Activated CD4-positive, alpha-beta memory T cell treated with anti-CD3 and anti-CD28 coated beads for 36 hours (primary cell): ENCODE data around the gene CDYL. TPM values are rescaled to one million over a fixed set of nuclear protein-coding genes. Genes with fewer than 3 reads are reported as not detected.
"Not testable (repeated sequence)": the region's sequence is repeated elsewhere in the genome, so short reads cannot be mapped to it uniquely, and the experiment has no call there.

Experiments used
- CTCF ChIA-PET: fragments of 350-600 bp; sonication (Branson Sonifier 250); formaldehyde crosslinking; loops from one replicate; lab custom pipeline; 2021; ENCODE audit warnings: antibody characterized with exemption, inconsistent platforms; lab: Charles Lee
- POLR2A ChIA-PET: fragments of 350-600 bp; sonication (Branson Sonifier 250); formaldehyde crosslinking; loops from one replicate; lab custom pipeline; 2021; ENCODE audit warnings: antibody characterized with exemption; lab: Charles Lee
- DNase-seq: peaks from one replicate; pipeline ENCODE4 v3.0.0-alpha.2; 2020
- H3K27ac Mint-ChIP-seq: one replicate; pipeline ENCODE4 v1.8.0; 2021; ENCODE audit warnings: mixed read lengths
- H3K27me3 Mint-ChIP-seq: one replicate; pipeline ENCODE4 v1.8.0; 2021; ENCODE audit warnings: mixed read lengths
- H3K36me3 Mint-ChIP-seq: one replicate; pipeline ENCODE4 v1.8.0; 2021; ENCODE audit warnings: mixed read lengths
- H3K4me1 Mint-ChIP-seq: one replicate; pipeline ENCODE4 v1.8.0; 2021; ENCODE audit warnings: low read depth, mixed read lengths
- H3K4me3 Mint-ChIP-seq: one replicate; pipeline ENCODE4 v1.8.0; 2021; ENCODE audit warnings: mild to moderate bottlenecking, mixed read lengths
- H3K9me3 Mint-ChIP-seq: one replicate; pipeline ENCODE4 v1.8.0; 2021; ENCODE audit warnings: mixed read lengths
- intact Hi-C: fragments of 100-400 bp; cut with micrococcal nuclease; formaldehyde crosslinking; loops from one replicate; pipeline ENCODE4 v1.15.1; 2023
- total RNA-seq, 2 experiments: library from RNA; stranded (reverse); gene quantifications; one replicate each; pipeline ENCODE4 v1.2.3, GENCODE V29; 2021

Gene CDYL
- total RNA-seq, 2 experiments from 2014 or later: 22.4 to 24.4 TPM

- DNase-seq: no peak
- Mint-ChIP-seq H3K27ac (no peak overlapping the region), H3K4me3 (no peak overlapping the region), H3K36me3 (peaks cover 5% of the 10 kb centered on the region), H3K9me3 (peaks cover 26% of the 10 kb centered on the region), H3K27me3 (peaks cover 5% of the 10 kb centered on the region), H3K4me1 (no peaks in the 10 kb centered on the region)
- intact Hi-C loops: no loop called here
- ChIA-PET POLR2A (no interaction called here), CTCF (no interaction called here)
Observed at GRCh38 chr6:4981761-4982160, 205.6 kb downstream of the CDYL start.

- POLR2A ChIA-PET: no interaction called here
- Mint-ChIP-seq H3K27ac (no peak overlapping the region), H3K36me3 (peaks cover 5% of the 10 kb centered on the region), H3K9me3 (peaks cover 22% of the 10 kb centered on the region), H3K27me3 (peaks cover 2% of the 10 kb centered on the region), H3K4me3 (no peak overlapping the region), H3K4me1 (no peaks in the 10 kb centered on the region)
- CTCF ChIA-PET: no interaction called here
- no peak for DNase-seq
- intact Hi-C loops: no loop called here
Observed at GRCh38 chr6:4983322-4983721, 207.1 kb downstream of the CDYL start.

GRCh38 chr6:4986999-4987398 is 210.8 kb downstream of the CDYL start:
- peaks cover 2% of the 10 kb centered on the region for H3K27me3 Mint-ChIP-seq
- H3K4me3 Mint-ChIP-seq: no peak overlapping the region
- no peaks in the 10 kb centered on the region for H3K9me3 Mint-ChIP-seq
- H3K27ac Mint-ChIP-seq: no peak overlapping the region
- H3K4me1 Mint-ChIP-seq: no peaks in the 10 kb centered on the region
- intact Hi-C loops: no loop called here
- no peak for DNase-seq
- ChIA-PET POLR2A (no interaction called here), CTCF (no interaction called here)
- peaks cover 12% of the 10 kb centered on the region for H3K36me3 Mint-ChIP-seq

- no peaks in the 10 kb centered on the region for H3K9me3 Mint-ChIP-seq
- DNase-seq: no peak
- intact Hi-C loops: no loop called here
- POLR2A ChIA-PET: no interaction called here
- H3K27ac Mint-ChIP-seq: no peak overlapping the region
- peaks cover 2% of the 10 kb centered on the region for H3K27me3 Mint-ChIP-seq
- CTCF ChIA-PET: no interaction called here
- H3K4me1 Mint-ChIP-seq: no peaks in the 10 kb centered on the region
- peaks cover 14% of the 10 kb centered on the region for H3K36me3 Mint-ChIP-seq
- no peak overlapping the region for H3K4me3 Mint-ChIP-seq
Observed at GRCh38 chr6:4987432-4987831, 211.2 kb downstream of the CDYL start.

GRCh38 chr6:4994741-4995140 is 218.5 kb downstream of the CDYL start:
- DNase-seq: no peak
- Mint-ChIP-seq H3K27me3 (no peaks in the 10 kb centered on the region), H3K36me3 (peaks cover 52% of the 10 kb centered on the region), H3K27ac (no peak overlapping the region), H3K4me1 (no peaks in the 10 kb centered on the region), H3K4me3 (no peak overlapping the region), H3K9me3 (no peaks in the 10 kb centered on the region)
- intact Hi-C loops: no loop called here
- ChIA-PET CTCF (no interaction called here), POLR2A (no interaction called here)

- Mint-ChIP-seq H3K27ac (no peak overlapping the region), H3K4me3 (no peak overlapping the region), H3K36me3 (peaks cover 47% of the 10 kb centered on the region), H3K9me3 (no peaks in the 10 kb centered on the region), H3K27me3 (no peaks in the 10 kb centered on the region), H3K4me1 (peaks cover 4% of the 10 kb centered on the region)
- ChIA-PET POLR2A (no interaction called here), CTCF (no interaction called here)
- intact Hi-C loops: no loop called here
- DNase-seq: no peak
Observed at GRCh38 chr6:4997862-4998261, 221.7 kb downstream of the CDYL start.

GRCh38 chr6:4999586-4999985 is 223.4 kb downstream of the CDYL start:
- intact Hi-C loops: no loop called here
- ChIA-PET CTCF (no interaction called here), POLR2A (no interaction called here)
- no peaks in the 10 kb centered on the region for H3K27me3 Mint-ChIP-seq
- H3K4me1 Mint-ChIP-seq: peaks cover 7% of the 10 kb centered on the region
- no peaks in the 10 kb centered on the region for H3K9me3 Mint-ChIP-seq
- H3K27ac Mint-ChIP-seq: no peak overlapping the region
- DNase-seq: no peak
- peaks cover 41% of the 10 kb centered on the region for H3K36me3 Mint-ChIP-seq
- no peak overlapping the region for H3K4me3 Mint-ChIP-seq

- peaks cover 20% of the 10 kb centered on the region for H3K36me3 Mint-ChIP-seq
- no peaks in the 10 kb centered on the region for H3K27me3 Mint-ChIP-seq
- H3K4me1 Mint-ChIP-seq: peaks cover 9% of the 10 kb centered on the region
- peak within 1 kb of the TSS; percentile 86 for H3K4me3 Mint-ChIP-seq
- intact Hi-C loops: loop anchor here (1.0 to 5.0 kb wide), 5 partner anchors 61 to 366 kb away; partner anchors contain the start of gene LYRM4
- ChIA-PET POLR2A (interaction anchor here (0.7 to 1.2 kb wide), 3 partner anchors 61 to 257 kb away, joined by 3 to 4 read pairs (median 4); partner anchors contain the start of genes CDYL and LYRM4), CTCF (interaction anchor here (0.5 to 2.0 kb wide), 7 partner anchors 12 to 202 kb away, joined by 3 to 14 read pairs (median 3); no protein-coding TSS in a partner anchor)
- H3K9me3 Mint-ChIP-seq: no peaks in the 10 kb centered on the region
- peak within 1 kb of the TSS; percentile 95 for H3K27ac Mint-ChIP-seq
- peak; percentile 99 for DNase-seq
Observed at GRCh38 chr6:5003604-5004372, 227.6 kb downstream of the CDYL start, which contains the start of gene RPP40. Gene RPP40 (minus strand): TSS chr6:5004037. CDS start chr6:5004002, 35 bp downstream.

GRCh38 chr6:5004373-5005037 is 228.3 kb downstream of the CDYL start:
- intact Hi-C loops: loop anchor here (1.0 to 5.0 kb wide), 3 partner anchors 62 to 367 kb away; no protein-coding TSS in a partner anchor
- H3K27me3 Mint-ChIP-seq: no peaks in the 10 kb centered on the region

GRCh38 chr6:5005038-5005433 is 228.8 kb downstream of the CDYL start:
- H3K4me1 Mint-ChIP-seq, POLR2A ChIA-PET, DNase-seq, H3K27ac Mint-ChIP-seq, H3K27me3 Mint-ChIP-seq, intact Hi-C loops, H3K9me3 Mint-ChIP-seq: not testable (repeated sequence)
- Mint-ChIP-seq H3K36me3 (peaks cover 10% of the 10 kb centered on the region), H3K4me3 (peak overlapping the region; percentile 16)
- CTCF ChIA-PET: interaction anchor here (1.4 kb wide), 1 partner anchor 15 kb away, joined by 3 read pairs; no protein-coding TSS in a partner anchor

More at GRCh38 chr6:5004373-5005037, 228.3 kb downstream of the CDYL start:
- H3K4me3 Mint-ChIP-seq: peak overlapping the region; percentile 86
- ChIA-PET POLR2A (interaction anchor here (1.2 kb wide), 1 partner anchor 256 kb away, joined by 4 read pairs; the partner anchor contains the start of gene LYRM4), CTCF (interaction anchor here (1.0 to 2.0 kb wide), 3 partner anchors 14 to 62 kb away, joined by 3 to 14 read pairs (median 3); no protein-coding TSS in a partner anchor)
- H3K27ac Mint-ChIP-seq: peak overlapping the region; percentile 95
- no peak for DNase-seq
- H3K4me1 Mint-ChIP-seq: peaks cover 9% of the 10 kb centered on the region
- peaks cover 12% of the 10 kb centered on the region for H3K36me3 Mint-ChIP-seq
- no peaks in the 10 kb centered on the region for H3K9me3 Mint-ChIP-seq
